Endodermal cell (in vitro differentiated cells): Measurements from ENCODE around the gene PSMC3IP. TPM values are rescaled to one million over a fixed set of nuclear protein-coding genes. Genes with fewer than 3 reads are reported as not detected.
A peak's percentile ranks its signal among the peaks of the same experiment; 100 is the strongest.
"Not testable (repeated sequence)": the region's sequence is repeated elsewhere in the genome, so short reads cannot be mapped to it uniquely, and the experiment has no call there.

ENCODE experiments used
- DNase-seq: peaks from one replicate; pipeline ENCODE4 v3.0.0-alpha.2; 2017
- H3K27ac ChIP-seq: 2 replicates; pipeline ENCODE4 v1.5.1; 2013; ENCODE audit warnings: mild to moderate bottlenecking, low read depth, low read length, moderate library complexity
- H3K27me3 ChIP-seq: 2 replicates; pipeline ENCODE4 v1.6.1; 2013; ENCODE audit warnings: mild to moderate bottlenecking, low read length, moderate library complexity; ENCODE audit not compliant: insufficient read depth, control insufficient read depth, poor library complexity, severe bottlenecking
- H3K36me3 ChIP-seq: 2 replicates; pipeline ENCODE4 v1.7.0; 2013; ENCODE audit warnings: mild to moderate bottlenecking, low read length, moderate library complexity; ENCODE audit not compliant: control insufficient read depth, insufficient read depth
- H3K4me1 ChIP-seq: one replicate; pipeline ENCODE4 v1.7.0; 2013; ENCODE audit warnings: low read length; ENCODE audit not compliant: control insufficient read depth, insufficient read depth
- H3K4me3 ChIP-seq: 2 replicates; pipeline ENCODE4 v1.5.1; 2013; ENCODE audit warnings: mild to moderate bottlenecking, low read length, moderate library complexity
- H3K9ac ChIP-seq: 2 replicates; pipeline ENCODE4 v1.6.1; 2013; ENCODE audit warnings: mild to moderate bottlenecking, low read length, moderate library complexity; ENCODE audit not compliant: poor library complexity, severe bottlenecking; ENCODE audit errors: extremely low read depth
- H3K9me3 ChIP-seq: 2 replicates; pipeline ENCODE4 v1.6.1; 2013; ENCODE audit warnings: mild to moderate bottlenecking, low read length, moderate library complexity; ENCODE audit not compliant: control insufficient read depth
- H3K27ac Mint-ChIP-seq: 2 replicates; pipeline ENCODE4 v1.8.0; 2020; ENCODE audit warnings: mixed read lengths
- H3K27me3 Mint-ChIP-seq: 2 replicates; pipeline ENCODE4 v1.8.0; 2021; ENCODE audit warnings: mild to moderate bottlenecking, mixed read lengths; ENCODE audit not compliant: insufficient read depth
- H3K36me3 Mint-ChIP-seq: 2 replicates; pipeline ENCODE4 v1.8.0; 2020; ENCODE audit warnings: low read depth, mixed read lengths
- H3K4me1 Mint-ChIP-seq: 2 replicates; pipeline ENCODE4 v1.8.0; 2020; ENCODE audit warnings: mixed read lengths
- H3K4me3 Mint-ChIP-seq: 2 replicates; pipeline ENCODE4 v1.8.0; 2020; ENCODE audit warnings: mild to moderate bottlenecking, moderate library complexity, mixed read lengths
- H3K9me3 Mint-ChIP-seq: 2 replicates; pipeline ENCODE4 v1.8.0; 2020; ENCODE audit warnings: mild to moderate bottlenecking, mixed read lengths
- WGBS, 2 experiments: methylation state at CpG; one replicate each; pipeline versions ENCODE4 v1.1.5 to v1.1.7; 2013; ENCODE audit warnings: missing lambda C conversion rate in 2 of 2, mixed read lengths in 1 of 2; ENCODE audit not compliant: insufficient coverage in 1 of 2, insufficient read length in 1 of 2; 5-methylcytosine and 5-hydroxymethylcytosine counted together
- total RNA-seq, 2 donors: library from RNA; stranded (reverse); fragmentation: NEBNext Ultra II Directional in 1 of 2; extraction: Animal tissue kit (Norgen Biotek cat#: 25700) in 1 of 2; gene quantifications; 2 replicates in 1 of 2; 3 replicates in 1 of 2; pipeline ENCODE4 v1.2.1, GENCODE V29; 2021
- TF ChIP-seq, protein P1 (sequence below): fragments of 200-600 bp; sonication (generic); conservative IDR thresholded peaks from 2 replicates; pipeline ENCODE4 v1.5.0; 2021; ENCODE audit warnings: antibody characterized with exemption, mild to moderate bottlenecking

Gene PSMC3IP
- total RNA-seq, 2 donors from 2014 or later = 27.8 to 38.6 TPM

DNA sequence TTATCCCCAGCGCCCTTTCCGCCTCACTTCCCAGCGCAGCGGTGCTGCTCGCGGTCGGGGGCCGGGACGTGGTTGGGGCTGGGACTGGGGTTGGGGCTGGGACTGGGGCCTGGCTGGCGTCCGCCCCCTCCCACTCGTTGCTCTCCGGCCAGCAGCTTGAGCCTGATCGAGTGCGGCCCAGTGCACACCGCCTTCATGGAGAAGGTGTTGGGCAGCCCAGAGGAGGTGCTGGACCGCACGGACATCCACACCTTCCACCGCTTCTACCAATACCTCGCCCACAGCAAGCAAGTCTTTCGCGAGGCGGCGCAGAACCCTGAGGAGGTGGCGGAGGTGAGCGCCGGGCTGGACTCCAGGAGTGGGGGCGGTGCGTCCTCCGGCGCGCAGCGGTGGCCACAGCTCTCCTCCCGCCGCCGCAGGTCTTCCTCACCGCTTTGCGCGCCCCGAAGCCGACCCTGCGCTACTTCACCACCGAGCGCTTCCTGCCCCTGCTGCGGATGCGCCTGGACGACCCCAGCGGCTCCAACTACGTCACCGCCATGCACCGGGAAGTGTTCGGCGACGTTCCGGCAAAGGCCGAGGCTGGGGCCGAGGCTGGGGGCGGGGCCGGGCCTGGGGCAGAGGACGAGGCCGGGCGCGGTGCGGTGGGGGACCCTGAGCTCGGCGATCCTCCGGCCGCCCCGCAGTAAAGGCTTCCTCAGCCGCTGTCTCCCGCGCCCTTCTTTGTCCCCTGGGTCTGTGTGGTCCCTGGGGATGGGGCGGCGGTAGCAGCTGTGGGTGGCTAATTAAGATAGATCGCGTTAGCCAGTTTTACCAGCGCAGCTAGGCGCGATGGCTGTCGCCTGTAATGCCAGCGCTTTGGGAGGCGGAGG is 23.0 kb downstream of the PSMC3IP start:
- TF ChIP-seq, protein P1, sequence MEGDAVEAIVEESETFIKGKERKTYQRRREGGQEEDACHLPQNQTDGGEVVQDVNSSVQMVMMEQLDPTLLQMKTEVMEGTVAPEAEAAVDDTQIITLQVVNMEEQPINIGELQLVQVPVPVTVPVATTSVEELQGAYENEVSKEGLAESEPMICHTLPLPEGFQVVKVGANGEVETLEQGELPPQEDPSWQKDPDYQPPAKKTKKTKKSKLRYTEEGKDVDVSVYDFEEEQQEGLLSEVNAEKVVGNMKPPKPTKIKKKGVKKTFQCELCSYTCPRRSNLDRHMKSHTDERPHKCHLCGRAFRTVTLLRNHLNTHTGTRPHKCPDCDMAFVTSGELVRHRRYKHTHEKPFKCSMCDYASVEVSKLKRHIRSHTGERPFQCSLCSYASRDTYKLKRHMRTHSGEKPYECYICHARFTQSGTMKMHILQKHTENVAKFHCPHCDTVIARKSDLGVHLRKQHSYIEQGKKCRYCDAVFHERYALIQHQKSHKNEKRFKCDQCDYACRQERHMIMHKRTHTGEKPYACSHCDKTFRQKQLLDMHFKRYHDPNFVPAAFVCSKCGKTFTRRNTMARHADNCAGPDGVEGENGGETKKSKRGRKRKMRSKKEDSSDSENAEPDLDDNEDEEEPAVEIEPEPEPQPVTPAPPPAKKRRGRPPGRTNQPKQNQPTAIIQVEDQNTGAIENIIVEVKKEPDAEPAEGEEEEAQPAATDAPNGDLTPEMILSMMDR = no peak
- H3K9me3 ChIP-seq = no peaks in the 10 kb centered on the region
- no peaks in the 10 kb centered on the region for H3K36me3 ChIP-seq
- H3K27ac Mint-ChIP-seq = peak overlapping the region; percentile 94
- 1 to 3% methylated on average over 33 to 82 of the region's 82 CpGs for WGBS, 2 experiments
- H3K9ac ChIP-seq = peak overlapping the region; percentile 74
- H3K9me3 Mint-ChIP-seq = no peaks in the 10 kb centered on the region
- H3K4me1 Mint-ChIP-seq = peaks cover 13% of the 10 kb centered on the region
- H3K4me1 ChIP-seq = no peaks in the 10 kb centered on the region
- H3K27ac ChIP-seq = peak overlapping the region; percentile 75
- H3K4me3 Mint-ChIP-seq = peak overlapping the region; percentile 82
- peak; percentile 98 for DNase-seq
- no peaks in the 10 kb centered on the region for H3K36me3 Mint-ChIP-seq
- H3K27me3 ChIP-seq = no peaks in the 10 kb centered on the region
- H3K27me3 Mint-ChIP-seq = no peaks in the 10 kb centered on the region
- H3K4me3 ChIP-seq = peak overlapping the region; percentile 89

DNA sequence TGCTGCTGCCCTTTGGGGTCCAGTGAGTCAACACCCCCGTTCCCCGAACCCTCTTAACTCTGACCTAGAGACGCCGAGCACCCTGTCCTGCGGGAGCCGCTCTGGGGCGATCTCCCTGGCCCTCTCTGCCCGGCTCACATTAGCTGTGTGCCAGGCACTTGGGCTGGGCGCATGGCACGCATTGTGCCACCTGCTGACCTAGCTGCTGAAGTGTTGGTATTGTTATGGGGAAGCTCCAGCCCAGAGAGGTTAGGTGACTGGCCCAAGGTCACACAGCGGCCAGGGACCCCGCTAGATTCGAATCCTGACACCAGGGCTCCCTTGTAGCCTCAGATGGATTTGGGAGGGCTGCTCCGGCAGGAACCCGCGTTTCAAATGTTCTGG is 23.7 kb downstream of the PSMC3IP start:
- Histone ChIP-seq H3K9me3 (no peaks in the 10 kb centered on the region), H3K27me3 (no peaks in the 10 kb centered on the region), H3K27ac (no peak overlapping the region), H3K9ac (peak overlapping the region; percentile 74), H3K36me3 (no peaks in the 10 kb centered on the region), H3K4me3 (peak overlapping the region; percentile 89), H3K4me1 (no peaks in the 10 kb centered on the region)
- H3K9me3 Mint-ChIP-seq = no peaks in the 10 kb centered on the region
- H3K27ac Mint-ChIP-seq = peak overlapping the region; percentile 94
- no peak for DNase-seq
- H3K36me3 Mint-ChIP-seq = no peaks in the 10 kb centered on the region
- 65 to 76% methylated on average over 15 to 16 of the region's 16 CpGs for WGBS, 2 experiments
- H3K27me3 Mint-ChIP-seq = no peaks in the 10 kb centered on the region
- TF ChIP-seq, protein P1 = no peak
- H3K4me3 Mint-ChIP-seq = peak overlapping the region; percentile 82
- peaks cover 15% of the 10 kb centered on the region for H3K4me1 Mint-ChIP-seq

DNA sequence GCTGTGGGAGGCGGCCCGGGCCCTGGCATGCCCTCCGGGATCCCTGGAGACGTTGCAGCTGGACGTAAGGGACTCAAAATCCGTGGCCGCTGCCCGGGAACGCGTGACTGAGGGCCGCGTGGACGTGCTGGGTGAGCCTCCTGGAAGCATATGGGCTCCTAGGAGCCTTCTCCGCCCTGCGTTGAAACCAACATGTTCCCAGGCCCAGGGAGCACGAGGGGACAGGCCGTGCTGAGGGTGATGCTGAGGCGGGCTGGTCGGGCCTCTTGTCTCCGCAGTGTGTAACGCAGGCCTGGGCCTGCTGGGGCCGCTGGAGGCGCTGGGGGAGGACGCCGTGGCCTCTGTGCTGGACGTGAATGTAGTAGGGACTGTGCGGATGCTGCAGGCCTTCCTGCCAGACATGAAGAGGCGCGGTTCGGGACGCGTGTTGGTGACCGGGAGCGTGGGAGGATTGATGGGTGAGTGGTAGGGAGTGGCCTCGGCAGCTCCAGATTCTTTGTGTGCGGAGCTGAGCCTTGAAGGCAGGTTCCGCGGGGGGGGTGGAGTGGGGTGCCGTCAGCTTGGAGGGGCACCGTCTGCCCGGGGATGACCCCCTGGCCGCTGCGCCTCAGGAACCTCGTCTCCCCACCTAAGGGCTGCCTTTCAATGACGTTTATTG is 24.2 kb downstream of the PSMC3IP start:
- peak overlapping the region; percentile 82 for H3K4me3 Mint-ChIP-seq
- H3K36me3 Mint-ChIP-seq = no peaks in the 10 kb centered on the region
- peak overlapping the region; percentile 78 for H3K27ac Mint-ChIP-seq
- H3K9me3 Mint-ChIP-seq = no peaks in the 10 kb centered on the region
- WGBS, 2 experiments = 89 to 93% methylated on average over 30 to 45 of the region's 45 CpGs
- H3K27ac ChIP-seq = no peak overlapping the region
- H3K9ac ChIP-seq = no peak overlapping the region
- no peaks in the 10 kb centered on the region for H3K9me3 ChIP-seq
- TF ChIP-seq, protein P1 = peak; percentile 38
- DNase-seq = peak; percentile 88
- H3K36me3 ChIP-seq = no peaks in the 10 kb centered on the region
- H3K4me3 ChIP-seq = peak overlapping the region; percentile 89
- H3K27me3 Mint-ChIP-seq = no peaks in the 10 kb centered on the region
- H3K27me3 ChIP-seq = no peaks in the 10 kb centered on the region
- no peaks in the 10 kb centered on the region for H3K4me1 ChIP-seq
- peaks cover 17% of the 10 kb centered on the region for H3K4me1 Mint-ChIP-seq

DNA sequence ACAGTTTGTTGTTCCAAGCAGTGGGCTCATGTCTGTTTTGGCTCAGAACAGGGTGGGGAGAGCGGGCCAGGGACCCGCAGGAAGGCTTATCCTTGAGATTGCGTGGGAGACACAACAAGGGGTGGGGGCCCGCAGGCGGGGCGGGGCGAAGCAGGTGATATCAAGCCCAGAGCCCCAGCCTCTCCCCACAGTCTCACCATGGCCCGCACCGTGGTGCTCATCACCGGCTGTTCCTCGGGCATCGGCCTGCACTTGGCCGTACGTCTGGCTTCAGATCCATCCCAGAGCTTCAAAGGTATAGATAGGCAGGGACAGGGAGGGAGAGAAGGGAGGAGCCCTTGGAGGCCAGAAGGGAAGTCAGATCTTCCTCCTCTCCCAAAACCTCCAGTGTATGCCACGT is 24.8 kb downstream of the PSMC3IP start, which contains the start of gene HSD17B1:
Gene HSD17B1 (plus strand): TSS at position 188 of the 400 bp plus-strand sequence. CDS start 11 bp downstream, at position 199.
- not testable (repeated sequence) for H3K27me3 Mint-ChIP-seq, H3K27ac ChIP-seq, H3K27me3 ChIP-seq, H3K9me3 Mint-ChIP-seq, H3K36me3 ChIP-seq, H3K36me3 Mint-ChIP-seq, H3K4me1 ChIP-seq, H3K9me3 ChIP-seq, DNase-seq
- Mint-ChIP-seq H3K4me1 (peaks cover 17% of the 10 kb centered on the region), H3K27ac (peak within 1 kb of the TSS; percentile 94), H3K4me3 (peak within 1 kb of the TSS; percentile 82)
- 93 to 100% methylated on average over 4 to 15 of the region's 15 CpGs for WGBS, 2 experiments
- H3K9ac ChIP-seq = peak within 1 kb of the TSS; percentile 74
- peak within 1 kb of the TSS; percentile 89 for H3K4me3 ChIP-seq
